CD8-positive, alpha-beta memory T cell (primary cell): ENCODE results near the gene CASP3. TPM values are rescaled to one million over a fixed set of nuclear protein-coding genes. Genes with fewer than 3 reads are reported as not detected.

Source experiments
- CTCF ChIA-PET: fragments of 350-600 bp; sonication (Branson Sonifier 250); formaldehyde crosslinking; loops from one replicate; lab custom pipeline; 2021; ENCODE audit warnings: antibody characterized with exemption; lab: Charles Lee
- POLR2A ChIA-PET: fragments of 350-600 bp; sonication (Branson Sonifier 250); formaldehyde crosslinking; loops from one replicate; lab custom pipeline; 2021; ENCODE audit warnings: antibody characterized with exemption; lab: Charles Lee
- DNase-seq, 5 donors: peaks; one replicate each; pipeline versions ENCODE4 v3.0.0 to v3.0.0-alpha.2; 2020 to 2022; ENCODE audit warnings: mixed read lengths in 1 of 5
- H3K27ac ChIP-seq: one replicate; pipeline ENCODE4 v1.7.0; 2013; ENCODE audit warnings: low read depth, mild to moderate bottlenecking, low read length, moderate library complexity
- H3K27me3 ChIP-seq: 2 replicates; pipeline ENCODE4 v1.7.0; 2013; ENCODE audit warnings: low read length, mild to moderate bottlenecking; ENCODE audit not compliant: insufficient read depth, poor library complexity, severe bottlenecking
- H3K36me3 ChIP-seq: 2 replicates; pipeline ENCODE4 v1.7.0; 2013; ENCODE audit warnings: mild to moderate bottlenecking, low read length, moderate library complexity; ENCODE audit not compliant: insufficient read depth
- H3K4me1 ChIP-seq: 2 replicates; pipeline ENCODE4 v1.7.0; 2013; ENCODE audit warnings: mild to moderate bottlenecking, low read length, moderate library complexity; ENCODE audit not compliant: insufficient read depth
- H3K4me3 ChIP-seq: 2 replicates; pipeline ENCODE4 v1.7.0; 2013; ENCODE audit warnings: mild to moderate bottlenecking, low read length
- H3K9me3 ChIP-seq: 2 replicates; pipeline ENCODE4 v1.7.0; 2013; ENCODE audit warnings: mild to moderate bottlenecking, low read length
- H3K27ac Mint-ChIP-seq, 8 donors: one replicate each; pipeline ENCODE4 v1.8.0; 2020 to 2021; ENCODE audit warnings: mixed read lengths in 8 of 8, mild to moderate bottlenecking in 6 of 8, inconsistent platforms in 3 of 8, moderate library complexity in 3 of 8
- H3K27me3 Mint-ChIP-seq, 2 donors: one replicate each; pipeline ENCODE4 v1.8.0; 2020 to 2021; ENCODE audit warnings: mixed read lengths in 2 of 2, mild to moderate bottlenecking in 1 of 2, moderate library complexity in 1 of 2
- H3K36me3 Mint-ChIP-seq, 3 donors: one replicate each; pipeline ENCODE4 v1.8.0; 2020 to 2021; ENCODE audit warnings: mixed read lengths in 3 of 3, inconsistent platforms in 1 of 3, mild to moderate bottlenecking in 1 of 3
- H3K4me1 Mint-ChIP-seq, 3 donors: one replicate each; pipeline ENCODE4 v1.8.0; 2020 to 2021; ENCODE audit warnings: mixed read lengths in 3 of 3, inconsistent platforms in 1 of 3, mild to moderate bottlenecking in 1 of 3
- H3K4me3 Mint-ChIP-seq, 7 donors: one replicate each; pipeline ENCODE4 v1.8.0; 2020 to 2021; ENCODE audit warnings: mixed read lengths in 7 of 7, mild to moderate bottlenecking in 6 of 7, moderate library complexity in 4 of 7, inconsistent platforms in 2 of 7
- H3K9me3 Mint-ChIP-seq, 5 donors: one replicate each; pipeline ENCODE4 v1.8.0; 2020 to 2022; ENCODE audit warnings: mixed read lengths in 5 of 5, mild to moderate bottlenecking in 3 of 5, moderate library complexity in 2 of 5, inconsistent platforms in 1 of 5
- polyA plus RNA-seq: library from polyadenylated mRNA; unstranded; fragments of 300-500 nt; fragmentation: Illumina TruSeq; gene quantifications from one replicate; pipeline ENCODE4 v1.2.3, GENCODE V29; 2021
- total RNA-seq, 2 experiments: library from RNA; stranded (reverse); gene quantifications; one replicate each; pipeline ENCODE4 v1.2.3, GENCODE V29; 2021

CASP3 gene
- total and polyA plus RNA-seq, 3 experiments from 2014 or later: 7.1 to 77.1 (median 75.1) TPM

- no peak overlapping the region for H3K4me3 ChIP-seq
- no peak overlapping the region for H3K27ac ChIP-seq
- CTCF ChIA-PET: interaction anchor here (0.8 kb wide), 1 partner anchor 91 kb away, joined by 3 read pairs; the partner anchor contains the start of gene CENPU
Measured at GRCh38 chr4:184643731-184644130, 5.5 kb downstream of the CASP3 start.

GRCh38 chr4:184641451-184641850, 7.8 kb downstream of the CASP3 start:
- no peaks in the 10 kb centered on the region for H3K9me3 Mint-ChIP-seq
- no peaks in the 10 kb centered on the region for H3K9me3 ChIP-seq
- no peaks in the 10 kb centered on the region for H3K27me3 Mint-ChIP-seq
- H3K36me3 Mint-ChIP-seq: peaks cover 6 to 72% (median 20%) of the 10 kb centered on the region in 3 donors
- peaks cover 47% of the 10 kb centered on the region for H3K4me1 ChIP-seq
- H3K4me3 Mint-ChIP-seq: peak overlapping the region in 3 of 7 donors; percentile 12 to 25 (median 15)
- H3K27me3 ChIP-seq: no peaks in the 10 kb centered on the region
- H3K27ac Mint-ChIP-seq: peak overlapping the region in 6 of 8 donors; percentile 2 to 80 (median 34)
- DNase-seq: no peak
- CTCF ChIA-PET: no interaction called here
- H3K4me1 Mint-ChIP-seq: peaks cover 58 to 84% (median 83%) of the 10 kb centered on the region in 3 donors
- no peak overlapping the region for H3K4me3 ChIP-seq
- H3K27ac ChIP-seq: no peak overlapping the region
- H3K36me3 ChIP-seq: peaks cover 13% of the 10 kb centered on the region
- POLR2A ChIA-PET: no interaction called here

More at GRCh38 chr4:184643731-184644130, 5.5 kb downstream of the CASP3 start:
- Histone ChIP-seq H3K27me3 (no peaks in the 10 kb centered on the region), H3K36me3 (no peaks in the 10 kb centered on the region), H3K9me3 (no peaks in the 10 kb centered on the region), H3K4me1 (peaks cover 63% of the 10 kb centered on the region)
- Mint-ChIP-seq H3K9me3 (no peaks in the 10 kb centered on the region), H3K27ac (peak overlapping the region in 4 of 8 donors; percentile 3 to 75 (median 28)), H3K27me3 (no peaks in the 10 kb centered on the region), H3K36me3 (peaks cover 6 to 68% (median 13%) of the 10 kb centered on the region in 3 donors), H3K4me1 (peaks cover 68 to 92% (median 92%) of the 10 kb centered on the region in 3 donors), H3K4me3 (peak overlapping the region in 3 of 7 donors; percentile 4 to 31 (median 16))
- POLR2A ChIA-PET: no interaction called here
- no peak for DNase-seq

GRCh38 chr4:184641022-184641421, 8.2 kb downstream of the CASP3 start:
- no peak for DNase-seq
- H3K27me3 ChIP-seq: no peaks in the 10 kb centered on the region
- Mint-ChIP-seq H3K27ac (peak overlapping the region in 5 of 8 donors; percentile 6 to 76 (median 29)), H3K36me3 (peaks cover 6 to 72% (median 16%) of the 10 kb centered on the region in 3 donors), H3K4me1 (peaks cover 54 to 79% (median 79%) of the 10 kb centered on the region in 3 donors), H3K9me3 (no peaks in the 10 kb centered on the region), H3K27me3 (no peaks in the 10 kb centered on the region), H3K4me3 (peak overlapping the region in 5 of 7 donors; percentile 12 to 35 (median 25))
- H3K4me3 ChIP-seq: no peak overlapping the region
- no peaks in the 10 kb centered on the region for H3K9me3 ChIP-seq
- H3K4me1 ChIP-seq: peaks cover 42% of the 10 kb centered on the region
- H3K36me3 ChIP-seq: peaks cover 17% of the 10 kb centered on the region
- ChIA-PET CTCF (no interaction called here), POLR2A (no interaction called here)
- H3K27ac ChIP-seq: no peak overlapping the region

GRCh38 chr4:184636897-184637296, 12.3 kb downstream of the CASP3 start:
- CTCF ChIA-PET: no interaction called here
- no peaks in the 10 kb centered on the region for H3K9me3 Mint-ChIP-seq
- H3K27me3 Mint-ChIP-seq: no peaks in the 10 kb centered on the region
- H3K36me3 Mint-ChIP-seq: peaks cover 9 to 79% (median 31%) of the 10 kb centered on the region in 3 donors
- Histone ChIP-seq H3K36me3 (peaks cover 30% of the 10 kb centered on the region), H3K9me3 (no peaks in the 10 kb centered on the region), H3K4me3 (no peak overlapping the region), H3K27me3 (no peaks in the 10 kb centered on the region), H3K4me1 (peaks cover 23% of the 10 kb centered on the region), H3K27ac (no peak overlapping the region)
- H3K4me1 Mint-ChIP-seq: peaks cover 36 to 62% (median 58%) of the 10 kb centered on the region in 3 donors
- H3K4me3 Mint-ChIP-seq: peak overlapping the region in 1 of 7 donors; percentile 44
- POLR2A ChIA-PET: no interaction called here
- no peak for DNase-seq
- no peak overlapping the region for H3K27ac Mint-ChIP-seq

- ChIA-PET POLR2A (no interaction called here), CTCF (interaction anchor here (1.1 to 1.7 kb wide), 2 partner anchors 11 to 372 kb away, joined by 3 to 5 read pairs; no protein-coding TSS in a partner anchor)
- H3K36me3 ChIP-seq: peaks cover 33% of the 10 kb centered on the region
- Mint-ChIP-seq H3K27me3 (no peaks in the 10 kb centered on the region), H3K36me3 (peaks cover 13 to 76% (median 32%) of the 10 kb centered on the region in 3 donors), H3K4me3 (no peak overlapping the region), H3K4me1 (peaks cover 29 to 55% (median 51%) of the 10 kb centered on the region in 3 donors), H3K27ac (no peak overlapping the region), H3K9me3 (no peaks in the 10 kb centered on the region)
- no peak for DNase-seq
- no peaks in the 10 kb centered on the region for H3K9me3 ChIP-seq
- H3K27ac ChIP-seq: no peak overlapping the region
- peaks cover 18% of the 10 kb centered on the region for H3K4me1 ChIP-seq
- H3K27me3 ChIP-seq: no peaks in the 10 kb centered on the region
- H3K4me3 ChIP-seq: no peak overlapping the region
Measured at GRCh38 chr4:184636144-184636543, 13.1 kb downstream of the CASP3 start.

GRCh38 chr4:184635381-184635780, 13.9 kb downstream of the CASP3 start:
- Mint-ChIP-seq H3K4me1 (peaks cover 24 to 47% (median 43%) of the 10 kb centered on the region in 3 donors), H3K9me3 (no peaks in the 10 kb centered on the region), H3K27me3 (no peaks in the 10 kb centered on the region), H3K4me3 (no peak overlapping the region), H3K36me3 (peaks cover 13 to 78% (median 32%) of the 10 kb centered on the region in 3 donors), H3K27ac (no peak overlapping the region)
- CTCF ChIA-PET: interaction anchor here (1.1 to 1.7 kb wide), 4 partner anchors 11 to 405 kb away, joined by 3 to 5 read pairs (median 4); no protein-coding TSS in a partner anchor
- Histone ChIP-seq H3K4me1 (peaks cover 13% of the 10 kb centered on the region), H3K4me3 (no peak overlapping the region), H3K9me3 (no peaks in the 10 kb centered on the region), H3K27me3 (no peaks in the 10 kb centered on the region), H3K36me3 (peaks cover 35% of the 10 kb centered on the region), H3K27ac (no peak overlapping the region)
- POLR2A ChIA-PET: no interaction called here
- no peak for DNase-seq

GRCh38 chr4:184632842-184633241, 16.4 kb downstream of the CASP3 start:
- peaks cover 29 to 85% (median 33%) of the 10 kb centered on the region in 3 donors for H3K36me3 Mint-ChIP-seq
- H3K27ac Mint-ChIP-seq: peak overlapping the region in 4 of 8 donors; percentile 21 to 76 (median 66)
- DNase-seq: no peak
- Histone ChIP-seq H3K27me3 (no peaks in the 10 kb centered on the region), H3K36me3 (peaks cover 48% of the 10 kb centered on the region), H3K9me3 (no peaks in the 10 kb centered on the region), H3K27ac (no peak overlapping the region), H3K4me1 (no peaks in the 10 kb centered on the region), H3K4me3 (no peak overlapping the region)
- ChIA-PET CTCF (interaction anchor here (2.6 kb wide), 1 partner anchor 16 kb away, joined by 9 read pairs; the partner anchor contains the start of genes CASP3 and PRIMPOL), POLR2A (no interaction called here)
- no peak overlapping the region for H3K4me3 Mint-ChIP-seq
- peaks cover 11 to 29% (median 22%) of the 10 kb centered on the region in 3 donors for H3K4me1 Mint-ChIP-seq
- H3K9me3 Mint-ChIP-seq: no peaks in the 10 kb centered on the region
- H3K27me3 Mint-ChIP-seq: no peaks in the 10 kb centered on the region

- DNase-seq: no peak
- H3K4me3 Mint-ChIP-seq: peak overlapping the region in 1 of 7 donors; percentile 86
- H3K27ac ChIP-seq: no peak overlapping the region
- H3K4me3 ChIP-seq: no peak overlapping the region
- peaks cover 35 to 72% (median 37%) of the 10 kb centered on the region in 3 donors for H3K36me3 Mint-ChIP-seq
- H3K9me3 ChIP-seq: no peaks in the 10 kb centered on the region
- peaks cover 39 to 56% (median 43%) of the 10 kb centered on the region in 3 donors for H3K4me1 Mint-ChIP-seq
- ChIA-PET POLR2A (no interaction called here), CTCF (no interaction called here)
- H3K36me3 ChIP-seq: peaks cover 27% of the 10 kb centered on the region
- H3K9me3 Mint-ChIP-seq: no peaks in the 10 kb centered on the region
- H3K27me3 Mint-ChIP-seq: no peaks in the 10 kb centered on the region
- peaks cover 27% of the 10 kb centered on the region for H3K4me1 ChIP-seq
- peak overlapping the region in 2 of 8 donors; percentile 14 to 15 for H3K27ac Mint-ChIP-seq
- H3K27me3 ChIP-seq: no peaks in the 10 kb centered on the region
Measured at GRCh38 chr4:184628103-184628502, 21.1 kb downstream of the CASP3 start.
